Endothelial cell of umbilical vein (primary cell): ENCODE measurements around the gene RPS6KA6. TPM values are rescaled to one million over a fixed set of nuclear protein-coding genes. Genes with fewer than 3 reads are reported as not detected.

Source experiments
- BruUV-seq: library from RNA; stranded (reverse); fragments of 400-500 nt; replicated peaks from 2 replicates; lab custom pipeline; 2021; lab: Mats Ljungman, UMichigan
- CTCF ChIA-PET: fragments of 300-600, 350-600 bp; sonication (Branson Sonifier 250); formaldehyde crosslinking; loops from one replicate; lab custom pipeline; 2021; ENCODE audit warnings: antibody characterized with exemption, inconsistent platforms; lab: Charles Lee
- POLR2A ChIA-PET: fragments of 300-600, 350-600 bp; sonication (Branson Sonifier 250); formaldehyde crosslinking; loops from one replicate; lab custom pipeline; 2021; ENCODE audit warnings: antibody characterized with exemption, inconsistent platforms; lab: Charles Lee
- DNase-seq: peaks from one replicate; pipeline ENCODE4 v3.0.0-alpha.2; 2011; ENCODE audit warnings: low read depth, low spot score
- FAIRE-seq: peaks from 2 replicates; lab custom pipeline; 2011; peaks lifted over from hg19 to GRCh38; lab: Jason Lieb, UNC
- H2AFZ ChIP-seq: 2 replicates; pipeline ENCODE4 v1.6.0; 2012; ENCODE audit warnings: low read depth, low read length, control low read depth, inconsistent platforms
- H3K27ac ChIP-seq: 2 replicates; pipeline ENCODE4 v1.5.1; 2011; ENCODE audit warnings: low read depth, mild to moderate bottlenecking, control low read depth, low read length, moderate library complexity; ENCODE audit not compliant: insufficient read depth
- H3K27me3 ChIP-seq, 2 experiments: 2 replicates each; pipeline versions ENCODE4 v1.6.0 to v1.6.1; 2011; ENCODE audit warnings: low read length in 2 of 2, mixed read lengths in 1 of 2; ENCODE audit not compliant: control insufficient read depth in 2 of 2, insufficient read depth in 2 of 2
- H3K36me3 ChIP-seq, 2 experiments: 2 replicates in 1 of 2; 3 replicates in 1 of 2; pipeline ENCODE4 v1.5.1; 2011; ENCODE audit warnings: low read length in 2 of 2, mild to moderate bottlenecking in 1 of 2, moderate library complexity in 1 of 2; ENCODE audit not compliant: control insufficient read depth in 2 of 2, insufficient read depth in 2 of 2; ENCODE audit errors: extremely low read depth in 1 of 2
- H3K4me1 ChIP-seq: 3 replicates; pipeline ENCODE4 v1.5.1; 2011; ENCODE audit warnings: mild to moderate bottlenecking, low read length; ENCODE audit not compliant: control insufficient read depth, insufficient read depth; ENCODE audit errors: extremely low read depth
- H3K4me2 ChIP-seq: 2 replicates; pipeline ENCODE4 v1.6.1; 2011; ENCODE audit warnings: low read length, control low read depth, mixed read lengths; ENCODE audit not compliant: insufficient read depth
- H3K4me3 ChIP-seq, 3 experiments: fragments of 200-600 bp in 1 of 3; sonication (generic), shearing (Covaris generic) in 1 of 3; replicated peaks in 1 of 3; 2 replicates each; pipeline ENCODE4 v1.5.1; 2011 to 2016; ENCODE audit warnings: control low read depth in 3 of 3, low read length in 3 of 3, mild to moderate bottlenecking in 2 of 3, inconsistent platforms in 1 of 3, low read depth in 1 of 3, moderate library complexity in 1 of 3; ENCODE audit not compliant: insufficient read depth in 1 of 3
- H3K79me2 ChIP-seq: 2 replicates; pipeline ENCODE4 v1.6.0; 2012; ENCODE audit warnings: low read length, inconsistent platforms; ENCODE audit not compliant: control insufficient read depth, insufficient read depth
- H3K9ac ChIP-seq: replicated peaks from 2 replicates; pipeline ENCODE3; 2011; ENCODE audit warnings: low read length, control low read depth; ENCODE audit not compliant: insufficient read depth; ENCODE audit errors: extremely low read depth
- H3K9me1 ChIP-seq: replicated peaks from 3 replicates; pipeline ENCODE4 v1.6.0; 2011; ENCODE audit warnings: mild to moderate bottlenecking, low read length; ENCODE audit not compliant: control insufficient read depth, insufficient read depth; ENCODE audit errors: extremely low read depth
- H3K9me3 ChIP-seq: replicated peaks from 2 replicates; pipeline ENCODE4 v1.5.1; 2012; ENCODE audit warnings: low read length, inconsistent platforms; ENCODE audit not compliant: control insufficient read depth, insufficient read depth
- H4K20me1 ChIP-seq: replicated peaks from 2 replicates; pipeline ENCODE3; 2011; ENCODE audit warnings: mild to moderate bottlenecking, low read length; ENCODE audit not compliant: control insufficient read depth, insufficient read depth; ENCODE audit errors: extremely low read depth
- CTCF ChIP-seq, 2 donors: IDR thresholded peaks; 1 replicate in 1 of 2; 2 replicates in 1 of 2; pipeline ENCODE4 v1.5.1; 2011; ENCODE audit warnings: low read length in 2 of 2, mild to moderate bottlenecking in 2 of 2, moderate library complexity in 2 of 2, control low read depth in 1 of 2, inconsistent platforms in 1 of 2, low read depth in 1 of 2; ENCODE audit not compliant: insufficient read depth in 1 of 2; ENCODE audit errors: extremely low read depth in 1 of 2
- EZH2 ChIP-seq: IDR thresholded peaks from 2 replicates; pipeline ENCODE4 v1.6.1; 2012; ENCODE audit warnings: borderline replicate concordance, low read depth, mild to moderate bottlenecking, moderate library complexity, low read length, inconsistent platforms; ENCODE audit not compliant: severe bottlenecking
- FOS ChIP-seq: IDR thresholded peaks from 2 replicates; pipeline ENCODE4 v1.6.1; 2011; ENCODE audit warnings: mild to moderate bottlenecking, low read length, moderate library complexity, borderline replicate concordance; ENCODE audit not compliant: insufficient read depth
- GATA2 ChIP-seq: IDR thresholded peaks from 2 replicates; pipeline ENCODE4 v1.7.0; 2011; ENCODE audit warnings: low read depth, mild to moderate bottlenecking, moderate library complexity, mixed read lengths, low read length; ENCODE audit not compliant: insufficient read length, insufficient read depth
- JUN ChIP-seq: IDR thresholded peaks from 2 replicates; pipeline ENCODE4 v1.6.1; 2011; ENCODE audit warnings: borderline replicate concordance, low read depth; ENCODE audit not compliant: insufficient read length, insufficient read depth
- MAX ChIP-seq: IDR thresholded peaks from 2 replicates; pipeline ENCODE4 v1.6.1; 2011; ENCODE audit not compliant: insufficient read depth, insufficient read length
- MYC ChIP-seq: IDR thresholded peaks from one replicate; pipeline ENCODE4 v1.6.1; 2011; ENCODE audit warnings: mild to moderate bottlenecking, low read depth, low read length
- POLR2A ChIP-seq: IDR thresholded peaks from 2 replicates; pipeline ENCODE4 v1.6.1; 2012; ENCODE audit warnings: low read depth, mild to moderate bottlenecking, control low read depth, low read length
- POLR2AphosphoS5 ChIP-seq: IDR thresholded peaks from 2 replicates; pipeline ENCODE4 v1.6.1; 2012; ENCODE audit warnings: low read depth, mild to moderate bottlenecking, control low read depth, low read length, moderate library complexity; ENCODE audit not compliant: insufficient read depth
- dilution Hi-C: fragments of 300-500 bp; cut with MboI; formaldehyde crosslinking; loops from one replicate; pipeline ENCODE4 v1.15.0; 2019; ENCODE audit warnings: low sequenced_read_pairs; ENCODE audit not compliant: extremely low pct_ligation_motif_present
- intact Hi-C: fragments of 100-400 bp; cut with micrococcal nuclease; formaldehyde crosslinking; loops from one replicate; pipeline ENCODE4 v1.10.0; 2022
- polyA plus RNA-seq, 4 experiments: library from polyadenylated mRNA; depleted of rRNA in 3 of 4; stranded (reverse) in 3 of 4; unstranded in 1 of 4; fragments of >200 nt; gene quantifications; 2 replicates each; pipeline versions ENCODE4 v1.2.1 to v1.2.3, GENCODE V29; 2011 to 2012; ENCODE audit warnings: missing spikeins in 1 of 4
- total RNA-seq: library from RNA; stranded (reverse); gene quantifications from 2 replicates; pipeline ENCODE4 v1.2.3, GENCODE V29; 2021

Gene RPS6KA6
- total and polyA plus RNA-seq, 2 donors (not counting 3 experiments of a cell fraction or from before 2014, with no cell fraction given): 0.23 to 0.69 TPM

GRCh38 chrX:84118769-84119168 is 69.2 kb downstream of the RPS6KA6 start:
- DNase-seq: no peak
- no peak overlapping the region for H3K9ac ChIP-seq
- ChIA-PET POLR2A (no interaction called here), CTCF (no interaction called here)
- no peak for FAIRE-seq
- H4K20me1 ChIP-seq: no peaks in the 10 kb centered on the region
- dilution Hi-C loops (no loop called here), intact Hi-C loops (no loop called here)
- no peak overlapping the region for H2AFZ ChIP-seq
- no peaks in the 10 kb centered on the region for H3K9me3 ChIP-seq
- TF ChIP-seq GATA2 (no peak), JUN (no peak), EZH2 (no peak), CTCF (IDR thresholded peaks at IDR 0.05; ENCODE audit: extremely low read depth in 1 of 2, insufficient read depth in 1 of 2, low read depth in 1 of 2, low read length in 2 of 2) (no peak), POLR2A (no peak), POLR2AphosphoS5 (no peak), FOS (no peak), MAX (no peak), MYC (no peak)
- no peak overlapping the region for H3K4me3 ChIP-seq
- no peaks in the 10 kb centered on the region for H3K27me3 ChIP-seq
- no peaks in the 10 kb centered on the region for H3K79me2 ChIP-seq
- no peak overlapping the region for H3K4me2 ChIP-seq
- no TSS peak for BruUV-seq
- no peaks in the 10 kb centered on the region for H3K9me1 ChIP-seq
- no peak overlapping the region for H3K27ac ChIP-seq
- H3K36me3 ChIP-seq: no peaks in the 10 kb centered on the region
- no peaks in the 10 kb centered on the region for H3K4me1 ChIP-seq
